ENCODE data around the gene PCGF3. TPM values are rescaled to one million over a fixed set of nuclear protein-coding genes. Genes with fewer than 3 reads are reported as not detected.

Gene PCGF3
- total RNA-seq, 1 donor from 2014 or later = 124 TPM

- TF ChIP-seq, protein P1, sequence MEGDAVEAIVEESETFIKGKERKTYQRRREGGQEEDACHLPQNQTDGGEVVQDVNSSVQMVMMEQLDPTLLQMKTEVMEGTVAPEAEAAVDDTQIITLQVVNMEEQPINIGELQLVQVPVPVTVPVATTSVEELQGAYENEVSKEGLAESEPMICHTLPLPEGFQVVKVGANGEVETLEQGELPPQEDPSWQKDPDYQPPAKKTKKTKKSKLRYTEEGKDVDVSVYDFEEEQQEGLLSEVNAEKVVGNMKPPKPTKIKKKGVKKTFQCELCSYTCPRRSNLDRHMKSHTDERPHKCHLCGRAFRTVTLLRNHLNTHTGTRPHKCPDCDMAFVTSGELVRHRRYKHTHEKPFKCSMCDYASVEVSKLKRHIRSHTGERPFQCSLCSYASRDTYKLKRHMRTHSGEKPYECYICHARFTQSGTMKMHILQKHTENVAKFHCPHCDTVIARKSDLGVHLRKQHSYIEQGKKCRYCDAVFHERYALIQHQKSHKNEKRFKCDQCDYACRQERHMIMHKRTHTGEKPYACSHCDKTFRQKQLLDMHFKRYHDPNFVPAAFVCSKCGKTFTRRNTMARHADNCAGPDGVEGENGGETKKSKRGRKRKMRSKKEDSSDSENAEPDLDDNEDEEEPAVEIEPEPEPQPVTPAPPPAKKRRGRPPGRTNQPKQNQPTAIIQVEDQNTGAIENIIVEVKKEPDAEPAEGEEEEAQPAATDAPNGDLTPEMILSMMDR (IDR thresholded peaks at IDR 0.05) = no peak
- H3K27me3 ChIP-seq = no peaks in the 10 kb centered on the region
- intact Hi-C loops (cut with DNase I) = no loop called here
- no peak overlapping the region for H3K27ac ChIP-seq
- H3K4me1 ChIP-seq = no peaks in the 10 kb centered on the region
- no peak overlapping the region for H3K4me3 ChIP-seq
- no peaks in the 10 kb centered on the region for H3K9me3 ChIP-seq
- no peaks in the 10 kb centered on the region for H3K36me3 ChIP-seq
- no peak for DNase-seq (ENCODE audit: low spot score in 2 of 2)
Measured at GRCh38 chr4:658681-659667, 46.7 kb upstream of the PCGF3 start.

DNA sequence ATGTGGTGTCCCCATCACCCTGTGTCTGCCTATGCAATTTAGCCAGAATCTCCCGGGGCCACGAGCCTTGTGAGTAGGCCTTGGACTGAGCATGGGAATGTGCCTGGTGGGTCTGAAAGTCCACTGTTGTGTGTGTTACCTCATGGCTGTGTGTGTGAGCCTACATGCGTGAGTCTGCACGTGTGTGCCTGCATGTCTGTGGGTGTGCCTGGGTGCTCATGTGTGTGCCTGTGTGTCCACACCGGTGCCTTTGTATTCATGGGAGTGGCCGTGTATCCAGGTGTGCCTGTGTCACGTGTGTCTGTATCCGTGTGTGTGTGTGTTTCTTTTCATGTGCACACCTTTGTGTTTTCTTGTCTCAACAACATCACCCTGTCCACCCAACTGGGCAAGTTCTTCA is 45.8 kb upstream of the PCGF3 start:
- H3K4me3 ChIP-seq = no peak overlapping the region
- no peak overlapping the region for H3K27ac ChIP-seq
- no peaks in the 10 kb centered on the region for H3K9me3 ChIP-seq
- H3K4me1 ChIP-seq = no peaks in the 10 kb centered on the region
- no peak for DNase-seq (ENCODE audit: low spot score in 2 of 2)
- H3K27me3 ChIP-seq = no peaks in the 10 kb centered on the region
- intact Hi-C loops (cut with DNase I) = no loop called here
- TF ChIP-seq, protein P1 (IDR thresholded peaks at IDR 0.05) = no peak
- no peaks in the 10 kb centered on the region for H3K36me3 ChIP-seq

- Histone ChIP-seq H3K36me3 (no peaks in the 10 kb centered on the region), H3K9me3 (no peaks in the 10 kb centered on the region), H3K27ac (no peak overlapping the region), H3K4me1 (no peaks in the 10 kb centered on the region), H3K4me3 (no peak overlapping the region), H3K27me3 (no peaks in the 10 kb centered on the region)
- intact Hi-C loops (cut with DNase I) = no loop called here
- no peak for DNase-seq (ENCODE audit: low spot score in 2 of 2)
- TF ChIP-seq, protein P1 (IDR thresholded peaks at IDR 0.05) = no peak
Measured at GRCh38 chr4:660401-660800, 45.2 kb upstream of the PCGF3 start.

- TF ChIP-seq, protein P1 (IDR thresholded peaks at IDR 0.05) = no peak
- Histone ChIP-seq H3K4me3 (no peak overlapping the region), H3K27ac (no peak overlapping the region), H3K27me3 (no peaks in the 10 kb centered on the region), H3K4me1 (no peaks in the 10 kb centered on the region), H3K9me3 (no peaks in the 10 kb centered on the region), H3K36me3 (no peaks in the 10 kb centered on the region)
- intact Hi-C loops (cut with DNase I) = no loop called here
- no peak for DNase-seq (ENCODE audit: low spot score in 2 of 2)
Measured at GRCh38 chr4:661231-661630, 44.4 kb upstream of the PCGF3 start.

DNA sequence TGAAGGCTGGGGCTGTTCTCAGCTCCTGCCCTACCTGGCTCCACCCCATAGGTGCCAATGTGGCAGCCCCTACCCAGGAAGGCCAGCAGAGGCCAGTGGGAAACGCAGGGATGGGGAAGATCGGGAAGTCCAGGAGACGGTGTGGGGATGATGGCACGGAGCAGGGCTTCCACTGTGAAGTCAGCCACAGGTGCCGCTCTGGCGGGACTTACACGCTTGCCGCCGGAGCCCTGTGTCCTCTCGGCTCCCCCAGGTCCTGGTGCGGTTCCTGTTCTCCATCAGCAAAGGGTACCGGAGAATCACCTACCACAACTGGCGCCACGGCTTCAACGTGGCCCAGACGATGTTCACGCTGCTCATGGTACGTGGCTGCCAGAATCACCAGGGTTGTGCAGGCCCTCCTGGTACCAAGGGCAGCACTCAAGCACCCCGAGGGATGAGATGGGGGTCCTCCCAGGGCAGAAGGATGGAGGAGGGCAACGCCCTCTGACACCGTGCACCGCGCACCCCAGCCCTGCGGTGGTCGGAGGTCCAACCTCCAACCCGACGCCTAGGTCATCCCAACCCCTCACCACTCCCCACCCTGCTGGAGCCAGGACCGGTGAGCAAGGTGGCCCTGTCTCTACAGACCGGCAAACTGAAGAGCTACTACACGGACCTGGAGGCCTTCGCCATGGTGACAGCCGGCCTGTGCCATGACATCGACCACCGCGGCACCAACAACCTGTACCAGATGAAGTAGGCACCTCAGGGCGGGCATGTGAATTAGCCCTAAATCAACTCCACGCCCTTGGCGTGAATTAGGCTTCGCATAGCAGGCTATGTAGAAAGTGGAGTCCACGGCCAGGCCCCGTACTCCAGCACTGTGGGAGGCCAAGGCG is 43.5 kb upstream of the PCGF3 start:
- peak in 1 of 2 donors; percentile 58 for DNase-seq (ENCODE audit: low spot score in 2 of 2)
- H3K4me1 ChIP-seq = no peaks in the 10 kb centered on the region
- intact Hi-C loops (cut with DNase I) = no loop called here
- no peaks in the 10 kb centered on the region for H3K36me3 ChIP-seq
- no peak overlapping the region for H3K4me3 ChIP-seq
- TF ChIP-seq, protein P1 (IDR thresholded peaks at IDR 0.05) = no peak
- no peaks in the 10 kb centered on the region for H3K27me3 ChIP-seq
- H3K27ac ChIP-seq = no peak overlapping the region
- H3K9me3 ChIP-seq = no peaks in the 10 kb centered on the region

All from ascending aorta (tissue), 2 donors.